Neutrophil (primary cell): ENCODE results near the gene A2M.

Source experiments
- H3K27ac ChIP-seq: fragments of 200-600 bp; sonication (generic); 2 replicates; pipeline ENCODE4 v1.5.1; 2016; ENCODE audit warnings: mild to moderate bottlenecking, moderate library complexity
- H3K27me3 ChIP-seq: fragments of 200-600 bp; sonication (generic); 2 replicates; pipeline ENCODE4 v1.6.0; 2016; ENCODE audit warnings: mild to moderate bottlenecking
- H3K36me3 ChIP-seq: fragments of 200-600 bp; sonication (generic); 2 replicates; pipeline ENCODE4 v1.5.1; 2017
- H3K4me1 ChIP-seq, 2 experiments: fragments of 200-600 bp in 1 of 2; sonication (generic) in 1 of 2; 1 replicate in 1 of 2; 2 replicates in 1 of 2; pipeline versions ENCODE4 v1.5.1 to v1.6.1; 2013 to 2016; ENCODE audit warnings: low read depth in 1 of 2, low read length in 1 of 2, mild to moderate bottlenecking in 1 of 2, moderate library complexity in 1 of 2; ENCODE audit not compliant: control insufficient read depth in 1 of 2, insufficient read depth in 1 of 2
- H3K4me3 ChIP-seq, 2 experiments: fragments of 200-600 bp in 1 of 2; sonication (generic) in 1 of 2; 1 replicate in 1 of 2; 2 replicates in 1 of 2; pipeline ENCODE4 v1.5.1; 2013 to 2016; ENCODE audit warnings: low read depth in 1 of 2, low read length in 1 of 2, mild to moderate bottlenecking in 1 of 2, moderate library complexity in 1 of 2
- H3K9me3 ChIP-seq: fragments of 200-600 bp; sonication (generic); 2 replicates; pipeline ENCODE4 v1.5.1; 2016
- CTCF ChIP-seq: fragments of 200-600 bp; sonication (generic); IDR thresholded peaks from 2 replicates; pipeline ENCODE4 v1.5.1; 2016; ENCODE audit warnings: antibody characterized with exemption

Gene A2M

GRCh38 chr12:9101018-9101687 lies 14.6 kb downstream of the A2M start:
- H3K9me3 ChIP-seq = no peaks in the 10 kb centered on the region
- no peak overlapping the region for H3K4me3 ChIP-seq
- H3K36me3 ChIP-seq = no peaks in the 10 kb centered on the region
- no peak overlapping the region for H3K27ac ChIP-seq
- no peak for TF ChIP-seq CTCF
- H3K4me1 ChIP-seq = peaks cover 0 to 8% of the 10 kb centered on the region in 2 experiments
- no peaks in the 10 kb centered on the region for H3K27me3 ChIP-seq

GRCh38 chr12:9099552-9100190 lies 16.0 kb downstream of the A2M start:
- H3K9me3 ChIP-seq = no peaks in the 10 kb centered on the region
- no peak overlapping the region for H3K27ac ChIP-seq
- H3K4me3 ChIP-seq = no peak overlapping the region
- TF ChIP-seq CTCF = no peak
- no peaks in the 10 kb centered on the region for H3K36me3 ChIP-seq
- peaks cover 0 to 8% of the 10 kb centered on the region in 2 experiments for H3K4me1 ChIP-seq
- H3K27me3 ChIP-seq = no peaks in the 10 kb centered on the region

- H3K9me3 ChIP-seq = no peaks in the 10 kb centered on the region
- H3K4me3 ChIP-seq = no peak overlapping the region
- H3K4me1 ChIP-seq = peaks cover 0 to 8% of the 10 kb centered on the region in 2 experiments
- no peak for TF ChIP-seq CTCF
- H3K36me3 ChIP-seq = no peaks in the 10 kb centered on the region
- H3K27me3 ChIP-seq = no peaks in the 10 kb centered on the region
- no peak overlapping the region for H3K27ac ChIP-seq
Observed at GRCh38 chr12:9098463-9099026, 17.2 kb downstream of the A2M start.

GRCh38 chr12:9098115-9098452 lies 17.6 kb downstream of the A2M start:
- no peak overlapping the region for H3K27ac ChIP-seq
- no peaks in the 10 kb centered on the region for H3K36me3 ChIP-seq
- no peaks in the 10 kb centered on the region for H3K9me3 ChIP-seq
- peaks cover 0 to 8% of the 10 kb centered on the region in 2 experiments for H3K4me1 ChIP-seq
- H3K27me3 ChIP-seq = no peaks in the 10 kb centered on the region
- no peak for TF ChIP-seq CTCF
- H3K4me3 ChIP-seq = no peak overlapping the region

- no peak overlapping the region for H3K27ac ChIP-seq
- no peaks in the 10 kb centered on the region for H3K9me3 ChIP-seq
- H3K4me1 ChIP-seq = peaks cover 0 to 8% of the 10 kb centered on the region in 2 experiments
- no peaks in the 10 kb centered on the region for H3K36me3 ChIP-seq
- TF ChIP-seq CTCF = no peak
- H3K27me3 ChIP-seq = no peaks in the 10 kb centered on the region
- no peak overlapping the region for H3K4me3 ChIP-seq
Observed at GRCh38 chr12:9096563-9097176, 19.0 kb downstream of the A2M start.
